Raji (cell line): ENCODE results near the gene GNA15.
A peak's percentile ranks its signal among the peaks of the same experiment; 100 is the strongest.

ENCODE experiments used
- POLR2A ChIP-seq: IDR thresholded peaks from 2 replicates; pipeline ENCODE4 v1.6.1; 2011; ENCODE audit warnings: low read depth, low read length, control low read depth; ENCODE audit not compliant: insufficient read depth

Gene GNA15

GRCh38 chr19:3184847-3185460, 49.1 kb downstream of the GNA15 start:
- no peak for TF ChIP-seq POLR2A

- TF ChIP-seq POLR2A: peak; percentile 68
Observed at GRCh38 chr19:3185461-3186159, 49.8 kb downstream of the GNA15 start, which contains the start of gene NCLN. NCLN (plus strand) TSS chr19:3185930; CDS start chr19:3186031, 101 bp downstream.

- no peak for TF ChIP-seq POLR2A
Observed at GRCh38 chr19:3186160-3186688, 50.4 kb downstream of the GNA15 start.

- TF ChIP-seq POLR2A: no peak
Observed at GRCh38 chr19:3186891-3187661, 51.2 kb downstream of the GNA15 start.

DNA sequence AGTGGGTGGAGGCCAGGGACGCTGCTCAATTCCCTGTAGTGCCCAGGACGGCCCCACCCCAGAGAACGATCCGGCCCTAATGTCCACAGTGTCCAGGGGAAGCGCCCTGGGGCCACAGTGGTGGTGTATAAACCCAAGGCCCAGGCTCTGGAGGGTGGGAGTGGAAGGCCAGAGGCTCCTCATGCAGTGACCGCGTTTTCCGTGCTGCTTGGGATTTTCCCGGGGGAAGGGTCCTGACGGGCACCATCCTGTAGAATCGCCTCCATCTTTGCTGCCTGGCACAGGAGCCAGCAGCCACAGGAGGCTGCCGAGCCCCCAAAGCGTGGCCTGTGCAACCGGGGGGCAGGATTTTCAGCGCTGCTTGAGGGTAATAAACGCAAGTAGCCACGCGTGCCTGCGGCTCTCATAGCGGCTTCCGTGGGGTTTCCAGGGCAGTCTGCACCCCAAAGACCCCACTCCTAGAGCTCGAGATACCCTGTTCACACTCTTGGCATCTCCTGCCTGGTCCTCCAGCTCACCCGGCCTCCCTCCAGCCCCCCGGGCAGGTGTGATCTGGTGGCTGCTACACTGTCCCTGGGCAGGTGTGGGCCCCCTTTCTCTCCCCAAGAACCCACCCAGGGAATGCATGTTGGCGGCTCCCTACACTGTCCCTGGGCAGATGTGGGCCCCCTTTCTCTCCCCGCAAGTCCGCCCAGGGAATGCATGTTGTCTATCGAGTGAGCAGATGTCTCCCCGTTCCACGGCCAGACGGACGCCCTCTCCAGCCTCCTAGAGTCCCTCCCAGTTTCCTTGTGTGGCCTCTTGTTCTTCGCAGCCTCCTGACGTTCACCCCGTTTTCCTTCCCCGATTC, 52.1 kb downstream of the GNA15 start:
- no peak for TF ChIP-seq POLR2A

- no peak for TF ChIP-seq POLR2A
Observed at GRCh38 chr19:3188627-3189596, 53.1 kb downstream of the GNA15 start.

- TF ChIP-seq POLR2A: no peak
Observed at GRCh38 chr19:3189702-3190469, 54.1 kb downstream of the GNA15 start.

GRCh38 chr19:3190470-3190770, 54.6 kb downstream of the GNA15 start:
- no peak for TF ChIP-seq POLR2A

GRCh38 chr19:3190921-3191805, 55.3 kb downstream of the GNA15 start:
- no peak for TF ChIP-seq POLR2A

DNA sequence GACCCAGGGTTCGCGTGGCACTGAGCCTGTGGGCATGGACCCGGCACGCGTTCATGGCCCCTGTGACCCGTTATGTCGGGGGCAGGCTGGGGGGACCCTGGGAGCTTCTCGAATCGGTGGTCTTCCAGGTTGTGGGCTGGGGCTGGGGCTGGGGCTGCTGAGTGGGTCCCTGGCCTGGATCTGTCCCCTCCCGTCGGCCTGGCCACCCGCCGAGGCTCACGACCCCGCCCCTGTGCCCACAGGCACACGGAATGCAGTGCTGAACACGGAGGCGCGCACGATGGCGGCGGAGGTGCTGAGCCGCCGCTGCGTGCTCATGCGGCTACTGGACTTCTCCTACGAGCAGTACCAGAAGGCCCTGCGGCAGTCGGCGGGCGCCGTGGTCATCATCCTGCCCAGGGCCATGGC, 56.4 kb downstream of the GNA15 start:
- TF ChIP-seq POLR2A: no peak

DNA sequence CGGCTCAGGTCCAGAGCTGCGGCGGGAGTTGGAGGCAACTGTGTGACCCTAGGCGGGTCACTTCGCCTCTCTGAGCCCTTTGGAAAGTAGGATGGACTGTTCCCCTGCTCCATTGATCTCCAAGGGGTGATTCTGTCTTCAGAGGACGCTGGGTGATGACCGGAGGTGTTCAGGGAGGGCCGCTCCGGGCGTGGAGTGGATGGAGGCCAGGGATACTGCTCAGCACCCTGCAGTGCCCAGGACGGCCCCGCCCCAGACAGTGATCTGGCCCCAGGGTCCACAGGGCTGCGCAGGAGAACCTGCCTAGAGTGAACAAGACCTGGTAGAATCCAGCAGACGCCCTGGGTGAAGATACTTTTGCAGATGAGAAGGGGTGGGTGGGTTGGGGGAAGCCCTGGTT, 56.9 kb downstream of the GNA15 start:
- TF ChIP-seq POLR2A: no peak
